A673 (cell line): ENCODE data around the gene ZNF286A. TPM values are rescaled to one million over a fixed set of nuclear protein-coding genes. Genes with fewer than 3 reads are reported as not detected.
"Not testable (repeated sequence)": the region's sequence is repeated elsewhere in the genome, so short reads cannot be mapped to it uniquely, and the experiment has no call there.

Experiments
- BruUV-seq: library from RNA; stranded (reverse); fragments of 400-500 nt; replicated peaks from 2 replicates; lab custom pipeline; 2021; lab: Mats Ljungman, UMichigan
- CTCF ChIA-PET: fragments of 300-600 bp; sonication (Branson Sonifier 250); formaldehyde crosslinking; loops from one replicate; lab custom pipeline; 2022; ENCODE audit warnings: antibody characterized with exemption; lab: Charles Lee
- POLR2A ChIA-PET: fragments of 300-600 bp; sonication (Branson Sonifier 250); formaldehyde crosslinking; loops from one replicate; lab custom pipeline; 2022; ENCODE audit warnings: antibody characterized with exemption; ENCODE audit not compliant: low non-redundant PET; lab: Charles Lee
- DNase-seq: peaks from one replicate; pipeline ENCODE4 v3.0.0-alpha.2; 2015; ENCODE audit warnings: low spot score
- H3K27ac ChIP-seq: fragments of 200-600 bp; sonication (generic); 2 replicates; pipeline ENCODE4 v1.5.1; 2016; ENCODE audit warnings: mixed run types, low read depth, mild to moderate bottlenecking, mixed read lengths, antibody characterized with exemption, low read length; ENCODE audit not compliant: poor library complexity, severe bottlenecking
- H3K27me3 ChIP-seq: fragments of 200-600 bp; sonication (generic); replicated peaks from 2 replicates; pipeline ENCODE4 v1.6.1; 2017; ENCODE audit warnings: mixed run types, low read depth, mild to moderate bottlenecking, mixed read lengths, antibody characterized with exemption, low read length; ENCODE audit not compliant: insufficient read depth, poor library complexity
- H3K36me3 ChIP-seq: fragments of 200-600 bp; sonication (generic); 2 replicates; pipeline ENCODE4 v1.6.1; 2016; ENCODE audit warnings: mixed run types, mild to moderate bottlenecking, mixed read lengths, antibody characterized with exemption, low read length; ENCODE audit not compliant: insufficient read depth, poor library complexity, severe bottlenecking
- H3K4me1 ChIP-seq: fragments of 200-600 bp; sonication (generic); 2 replicates; pipeline ENCODE4 v1.6.1; 2017; ENCODE audit warnings: mixed run types, mild to moderate bottlenecking, mixed read lengths, antibody characterized with exemption, low read length; ENCODE audit not compliant: insufficient read depth, poor library complexity, severe bottlenecking
- H3K4me3 ChIP-seq: fragments of 200-600 bp; sonication (generic); 2 replicates; pipeline ENCODE4 v1.5.1; 2016; ENCODE audit warnings: low read depth, mixed run types, mild to moderate bottlenecking, mixed read lengths, low read length; ENCODE audit not compliant: poor library complexity, severe bottlenecking
- H3K9me3 ChIP-seq: fragments of 200-600 bp; sonication (generic); 2 replicates; pipeline ENCODE4 v1.6.1; 2016; ENCODE audit warnings: mixed run types, low read depth, mild to moderate bottlenecking, mixed read lengths, antibody characterized with exemption, low read length; ENCODE audit not compliant: poor library complexity, severe bottlenecking
- EZH2 ChIP-seq: fragments of 200-600 bp; sonication (generic); IDR thresholded peaks from 2 replicates; pipeline ENCODE4 v1.6.1; 2017; ENCODE audit warnings: borderline replicate concordance, low read depth, mild to moderate bottlenecking, mixed read lengths, antibody characterized with exemption, low read length; ENCODE audit not compliant: poor library complexity, severe bottlenecking
- intact Hi-C: fragments of 100-400 bp; cut with micrococcal nuclease; formaldehyde crosslinking; loops from one replicate; pipeline ENCODE4 v1.10.0; 2022; ENCODE audit not compliant: unreplicated experiment
- total RNA-seq: library from RNA; stranded (reverse); gene quantifications from 2 replicates; pipeline ENCODE4 v1.2.3, GENCODE V29; 2021
- TF ChIP-seq, protein P1 (sequence below): fragments of 300-800, 200-600 bp; sonication (generic); conservative IDR thresholded peaks from 2 replicates; pipeline ENCODE4 v1.5.1; 2017; ENCODE audit warnings: low read depth, mild to moderate bottlenecking, antibody characterized with exemption, low read length, moderate library complexity, mixed read lengths

Gene ZNF286A
- total RNA-seq, 1 experiment from 2014 or later, result 82.0 TPM

DNA sequence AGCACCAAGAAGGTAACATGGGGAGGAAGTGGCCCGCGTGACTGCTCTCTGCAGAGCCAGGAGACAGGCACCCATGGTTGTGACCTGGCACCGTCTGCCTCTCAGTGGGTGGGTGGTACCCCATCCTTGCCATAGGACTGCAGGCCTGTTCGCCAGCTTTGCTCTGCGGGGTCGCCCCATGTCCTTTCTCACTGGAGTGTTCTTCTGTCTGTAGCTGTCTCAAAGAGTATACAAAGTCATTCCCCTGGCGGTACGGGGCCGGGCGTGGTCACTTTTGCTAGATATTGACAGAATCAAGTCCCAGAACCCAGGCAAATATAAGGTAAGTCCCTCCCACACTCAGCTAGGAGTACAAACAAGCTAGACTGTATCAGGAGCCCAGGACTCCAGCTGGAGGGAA, 38.5 kb downstream of the ZNF286A start:
- no peak for DNase-seq
- H3K27me3 ChIP-seq, result no peaks in the 10 kb centered on the region
- TF ChIP-seq, protein P1, sequence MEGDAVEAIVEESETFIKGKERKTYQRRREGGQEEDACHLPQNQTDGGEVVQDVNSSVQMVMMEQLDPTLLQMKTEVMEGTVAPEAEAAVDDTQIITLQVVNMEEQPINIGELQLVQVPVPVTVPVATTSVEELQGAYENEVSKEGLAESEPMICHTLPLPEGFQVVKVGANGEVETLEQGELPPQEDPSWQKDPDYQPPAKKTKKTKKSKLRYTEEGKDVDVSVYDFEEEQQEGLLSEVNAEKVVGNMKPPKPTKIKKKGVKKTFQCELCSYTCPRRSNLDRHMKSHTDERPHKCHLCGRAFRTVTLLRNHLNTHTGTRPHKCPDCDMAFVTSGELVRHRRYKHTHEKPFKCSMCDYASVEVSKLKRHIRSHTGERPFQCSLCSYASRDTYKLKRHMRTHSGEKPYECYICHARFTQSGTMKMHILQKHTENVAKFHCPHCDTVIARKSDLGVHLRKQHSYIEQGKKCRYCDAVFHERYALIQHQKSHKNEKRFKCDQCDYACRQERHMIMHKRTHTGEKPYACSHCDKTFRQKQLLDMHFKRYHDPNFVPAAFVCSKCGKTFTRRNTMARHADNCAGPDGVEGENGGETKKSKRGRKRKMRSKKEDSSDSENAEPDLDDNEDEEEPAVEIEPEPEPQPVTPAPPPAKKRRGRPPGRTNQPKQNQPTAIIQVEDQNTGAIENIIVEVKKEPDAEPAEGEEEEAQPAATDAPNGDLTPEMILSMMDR, result no peak
- no peak for TF ChIP-seq EZH2
- no peaks in the 10 kb centered on the region for H3K9me3 ChIP-seq
- CTCF ChIA-PET, result no interaction called here
- H3K27ac ChIP-seq, result no peak overlapping the region
- intact Hi-C loops, result no loop called here
- no peak overlapping the region for H3K4me3 ChIP-seq
- H3K36me3 ChIP-seq, result no peaks in the 10 kb centered on the region
- no TSS peak for BruUV-seq
- POLR2A ChIA-PET, result no interaction called here
- no peaks in the 10 kb centered on the region for H3K4me1 ChIP-seq

DNA sequence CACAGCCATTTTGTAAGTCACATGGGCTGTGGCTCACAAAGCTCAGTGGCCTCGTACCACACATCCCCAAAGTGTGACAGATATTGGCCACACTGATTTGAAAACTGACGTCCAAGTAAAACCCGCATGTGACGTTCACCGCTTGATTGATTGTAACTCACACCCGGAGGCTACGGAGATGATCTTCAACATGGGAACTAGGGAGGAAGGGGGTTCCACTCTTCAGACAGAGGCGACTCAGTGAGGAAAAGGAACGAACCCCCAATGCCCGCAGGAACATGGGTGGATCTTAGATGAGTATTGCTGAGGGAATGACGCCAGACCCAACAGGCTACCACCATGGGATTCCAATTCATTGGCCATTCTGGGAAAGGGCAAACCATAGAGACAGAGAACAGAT, 39.7 kb downstream of the ZNF286A start:
- H3K4me1 ChIP-seq, H3K27ac ChIP-seq, DNase-seq, CTCF ChIA-PET, H3K4me3 ChIP-seq, H3K9me3 ChIP-seq, POLR2A ChIA-PET, H3K36me3 ChIP-seq, intact Hi-C loops, H3K27me3 ChIP-seq, BruUV-seq: not testable (repeated sequence)

DNA sequence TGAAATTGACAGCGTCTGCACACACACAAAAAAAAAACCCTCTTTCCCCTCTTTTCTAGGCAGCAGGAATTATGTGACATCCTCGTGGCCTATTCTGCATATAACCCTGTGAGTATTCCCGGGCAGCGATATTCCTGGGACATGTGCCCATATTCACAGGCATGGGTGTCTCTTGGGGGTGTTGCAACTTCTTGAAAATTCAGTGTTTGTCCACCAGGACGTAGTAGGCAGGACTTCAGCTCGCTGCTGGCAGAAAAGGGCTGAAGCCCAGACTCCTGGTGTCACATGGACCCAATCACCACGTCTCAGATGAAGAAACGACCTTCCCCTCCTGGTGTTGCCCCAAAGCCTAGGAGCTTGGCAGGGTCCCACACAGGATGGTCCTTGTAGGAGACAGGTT, 40.5 kb downstream of the ZNF286A start:
- intact Hi-C loops, H3K4me1 ChIP-seq, H3K9me3 ChIP-seq, POLR2A ChIA-PET, H3K36me3 ChIP-seq, H3K27me3 ChIP-seq, H3K27ac ChIP-seq, BruUV-seq, DNase-seq, CTCF ChIA-PET, H3K4me3 ChIP-seq: not testable (repeated sequence)

DNA sequence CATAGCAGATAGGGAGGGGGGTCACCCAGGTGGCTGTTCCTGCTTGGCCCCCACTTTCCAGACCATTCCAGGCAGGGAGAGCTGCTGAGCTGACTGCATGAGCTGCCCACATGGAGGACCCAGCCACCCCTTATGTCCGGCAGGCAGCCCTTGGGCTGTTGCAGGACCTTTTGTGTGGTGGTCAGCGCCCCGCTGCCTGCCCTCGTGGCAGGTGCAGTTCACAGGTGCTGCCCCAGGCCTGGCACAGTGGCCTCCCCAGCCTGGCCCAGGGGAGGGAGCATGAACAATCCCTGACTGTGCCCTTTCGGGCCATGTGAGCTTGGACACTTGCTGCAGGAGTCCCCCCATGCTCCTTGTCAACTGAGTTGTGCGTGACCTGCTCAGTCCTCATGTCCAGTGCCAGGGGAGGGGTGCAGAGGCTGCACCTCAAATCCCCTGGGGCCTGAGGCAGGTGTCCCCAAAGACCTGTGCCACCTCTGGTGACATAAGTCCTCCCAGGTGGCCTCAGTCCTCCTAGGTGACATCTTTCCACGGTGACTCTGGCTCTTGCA, 41.1 kb downstream of the ZNF286A start:
- no peaks in the 10 kb centered on the region for H3K36me3 ChIP-seq
- intact Hi-C loops, result no loop called here
- no peak overlapping the region for H3K27ac ChIP-seq
- POLR2A ChIA-PET, result no interaction called here
- DNase-seq, result no peak
- TF ChIP-seq EZH2, result no peak
- TF ChIP-seq, protein P1, result no peak
- no TSS peak for BruUV-seq
- no peaks in the 10 kb centered on the region for H3K27me3 ChIP-seq
- CTCF ChIA-PET, result no interaction called here
- H3K9me3 ChIP-seq, result no peaks in the 10 kb centered on the region
- no peaks in the 10 kb centered on the region for H3K4me1 ChIP-seq
- no peak overlapping the region for H3K4me3 ChIP-seq
